DMS79 treated with DMSO at 0.1 percent for 48 hours (cell line): ENCODE results near the gene ACBD6.

Experiments
- DNase-seq: peaks from one replicate; lab custom pipeline; 2025; lab: John Stamatoyannopoulos, UW

The ACBD6 gene

GRCh38 chr1:180370597-180370996 lies 131.8 kb downstream of the ACBD6 start:
- DNase-seq: no peak

- no peak for DNase-seq
Observed at GRCh38 chr1:180370188-180370587, 132.2 kb downstream of the ACBD6 start.

GRCh38 chr1:180369061-180369460 lies 133.3 kb downstream of the ACBD6 start:
- DNase-seq: no peak

GRCh38 chr1:180366371-180367068 lies 135.9 kb downstream of the ACBD6 start:
- DNase-seq: no peak

GRCh38 chr1:180365039-180365438 lies 137.3 kb downstream of the ACBD6 start:
- DNase-seq: no peak

- no peak for DNase-seq
Observed at GRCh38 chr1:180363246-180363995, 139.0 kb downstream of the ACBD6 start.

- no peak for DNase-seq
Observed at GRCh38 chr1:180360333-180361075, 141.9 kb downstream of the ACBD6 start.

- DNase-seq: no peak
Observed at GRCh38 chr1:180358649-180359048, 143.7 kb downstream of the ACBD6 start.

GRCh38 chr1:180353945-180354344 lies 148.4 kb downstream of the ACBD6 start:
- DNase-seq: no peak

- DNase-seq: no peak
Observed at GRCh38 chr1:180352588-180352987, 149.8 kb downstream of the ACBD6 start.

- no peak for DNase-seq
Observed at GRCh38 chr1:180352021-180352420, 150.4 kb downstream of the ACBD6 start.

GRCh38 chr1:180345148-180345547 lies 157.2 kb downstream of the ACBD6 start:
- DNase-seq: no peak

- DNase-seq: peak; percentile 96
Observed at GRCh38 chr1:180343921-180344769, 158.2 kb downstream of the ACBD6 start.

GRCh38 chr1:180327089-180327488 lies 175.3 kb downstream of the ACBD6 start:
- no peak for DNase-seq

- no peak for DNase-seq
Observed at GRCh38 chr1:180312926-180313325, 189.5 kb downstream of the ACBD6 start.

- DNase-seq: no peak
Observed at GRCh38 chr1:180311011-180311730, 191.2 kb downstream of the ACBD6 start.

GRCh38 chr1:180310095-180310494 lies 192.3 kb downstream of the ACBD6 start:
- DNase-seq: no peak

GRCh38 chr1:180309338-180309737 lies 193.0 kb downstream of the ACBD6 start:
- no peak for DNase-seq

- DNase-seq: no peak
Observed at GRCh38 chr1:180301135-180301742, 201.1 kb downstream of the ACBD6 start.

GRCh38 chr1:180299479-180300221 lies 202.7 kb downstream of the ACBD6 start:
- no peak for DNase-seq
